HepG2 (cell line): Measurements from ENCODE around the gene NOTCH3. TPM values are rescaled to one million over a fixed set of nuclear protein-coding genes. Genes with fewer than 3 reads are reported as not detected.

Experiments
- HMG20A ChIP-seq: IDR thresholded peaks from 2 replicates; pipeline ENCODE4 v1.6.1; 2016; ENCODE audit warnings: borderline replicate concordance
- HOXA5 ChIP-seq: sonication (generic); formaldehyde crosslinking; IDR thresholded peaks from 2 replicates; pipeline ENCODE4 v1.4.0; 2020; ENCODE audit warnings: missing genetic modification reagents
- ZNF205 ChIP-seq: IDR thresholded peaks from 2 replicates; pipeline ENCODE4 v1.6.1; 2018; ENCODE audit warnings: missing biosample characterization, missing genetic modification reagents
- polyA plus RNA-seq, 8 experiments: library from polyadenylated mRNA; depleted of rRNA in 3 of 8; stranded (reverse) in 7 of 8; unstranded in 1 of 8; fragments of >200 nt; fragmentation: Illumina TruSeq in 4 of 8; extraction: Trizol in 4 of 8; gene quantifications; 2 replicates each; pipeline versions ENCODE4 v1.2.1 to v1.2.3, GENCODE V29; 2011 to 2016; ENCODE audit warnings: low read depth in 4 of 8, missing spikeins in 1 of 8, mixed read lengths in 1 of 8; ENCODE audit not compliant: insufficient read depth in 1 of 8
- total RNA-seq, 5 experiments: library from RNA; depleted of rRNA; stranded (reverse); fragments of >200 nt; fragmentation: Illumina TruSeq; extraction: Trizol; gene quantifications; 2 replicates each; pipeline ENCODE4 v1.2.3, GENCODE V29; 2016; ENCODE audit warnings: low read depth in 1 of 5
- TF ChIP-seq, protein P1 (sequence below): sonication (generic); formaldehyde crosslinking; conservative IDR thresholded peaks from 2 replicates; pipeline ENCODE4 v1.4.0; 2020; ENCODE audit warnings: missing genetic modification reagents
- TF ChIP-seq, protein P2 (sequence below): sonication (generic); formaldehyde crosslinking; IDR thresholded peaks from 2 replicates; pipeline ENCODE4 v1.4.0; 2020; ENCODE audit warnings: mild to moderate bottlenecking, missing genetic modification reagents
- TF ChIP-seq, protein P3 (sequence below): fragments of 450-650 bp; IDR thresholded peaks from 2 replicates; pipeline ENCODE4 v1.6.1; 2017
- TF ChIP-seq, protein P4 (sequence below): sonication (generic); formaldehyde crosslinking; IDR thresholded peaks from 2 replicates; pipeline ENCODE4 v1.4.0; 2020; ENCODE audit warnings: missing genetic modification reagents, borderline replicate concordance
- TF ChIP-seq, protein P5 (sequence below): sonication (generic); IDR thresholded peaks from 2 replicates; pipeline ENCODE4 v1.6.1; 2016; ENCODE audit warnings: low read depth, borderline replicate concordance
- TF ChIP-seq, protein P6 (sequence below): sonication (generic); formaldehyde crosslinking; IDR thresholded peaks from 2 replicates; pipeline ENCODE4 v1.5.0; 2020; ENCODE audit warnings: missing genetic modification reagents
- TF ChIP-seq, protein P7 (sequence below): sonication (generic); formaldehyde crosslinking; IDR thresholded peaks from 2 replicates; pipeline ENCODE4 v1.4.0; 2020; ENCODE audit warnings: missing genetic modification reagents
- TF ChIP-seq, protein P8 (sequence below): sonication (generic); formaldehyde crosslinking; IDR thresholded peaks from 2 replicates; pipeline ENCODE4 v1.8.0; 2022; ENCODE audit warnings: missing genetic modification reagents, mild to moderate bottlenecking, borderline replicate concordance

The NOTCH3 gene
- total and polyA plus RNA-seq, 2 of the 13 experiments (the other 11 are each of a cell fraction or from before 2014, with no cell fraction given): 0.09 to 0.28 TPM

DNA sequence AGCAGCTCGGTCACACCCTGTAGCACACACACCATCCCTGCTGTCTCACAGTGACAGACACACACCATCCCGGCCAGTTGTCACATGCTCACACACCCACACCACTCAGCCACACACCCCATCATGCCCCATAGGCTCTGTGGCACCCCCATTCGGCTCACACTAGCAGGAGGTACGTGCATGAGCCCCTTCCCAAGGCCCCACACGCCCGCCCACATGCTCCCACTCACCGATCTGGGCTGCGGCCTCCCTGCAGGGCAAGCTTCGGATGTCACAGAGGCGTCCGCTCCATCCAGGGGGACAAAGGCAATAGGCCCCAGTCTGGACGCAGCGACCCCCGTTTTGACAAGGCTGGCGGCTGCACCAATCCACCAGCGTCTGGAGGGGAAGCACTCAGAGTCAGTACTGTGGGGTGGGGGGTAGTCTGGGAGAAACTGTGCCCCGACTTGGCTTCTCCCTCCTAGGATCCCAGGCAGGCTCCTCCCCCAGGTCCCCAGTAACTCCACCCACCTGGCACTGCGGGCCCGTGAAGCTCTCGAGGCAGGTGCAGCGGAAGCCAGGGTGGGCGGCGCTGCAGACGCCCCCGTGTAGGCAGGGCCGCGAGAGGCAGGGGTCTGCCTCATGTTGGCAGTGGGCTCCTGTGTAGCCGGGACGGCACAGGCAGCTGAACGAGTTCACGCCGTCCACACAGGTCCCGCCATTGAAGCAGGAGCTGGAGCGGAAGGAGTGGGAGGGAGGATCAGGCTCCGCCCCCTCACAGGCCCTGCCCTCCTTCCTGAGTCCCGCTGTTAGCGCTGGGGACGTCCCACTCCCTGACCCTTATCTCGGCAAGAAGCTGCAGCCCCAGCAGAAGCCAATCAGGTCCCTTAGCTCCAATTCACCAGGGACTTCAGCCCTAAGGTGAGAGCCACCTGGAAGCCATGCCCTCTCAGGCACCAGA lies 20.1 kb downstream of the NOTCH3 start (continued):
- TF ChIP-seq, protein P1, sequence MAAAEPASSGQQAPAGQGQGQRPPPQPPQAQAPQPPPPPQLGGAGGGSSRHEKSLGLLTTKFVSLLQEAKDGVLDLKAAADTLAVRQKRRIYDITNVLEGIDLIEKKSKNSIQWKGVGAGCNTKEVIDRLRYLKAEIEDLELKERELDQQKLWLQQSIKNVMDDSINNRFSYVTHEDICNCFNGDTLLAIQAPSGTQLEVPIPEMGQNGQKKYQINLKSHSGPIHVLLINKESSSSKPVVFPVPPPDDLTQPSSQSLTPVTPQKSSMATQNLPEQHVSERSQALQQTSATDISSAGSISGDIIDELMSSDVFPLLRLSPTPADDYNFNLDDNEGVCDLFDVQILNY: no peak
- TF ChIP-seq, protein P2, sequence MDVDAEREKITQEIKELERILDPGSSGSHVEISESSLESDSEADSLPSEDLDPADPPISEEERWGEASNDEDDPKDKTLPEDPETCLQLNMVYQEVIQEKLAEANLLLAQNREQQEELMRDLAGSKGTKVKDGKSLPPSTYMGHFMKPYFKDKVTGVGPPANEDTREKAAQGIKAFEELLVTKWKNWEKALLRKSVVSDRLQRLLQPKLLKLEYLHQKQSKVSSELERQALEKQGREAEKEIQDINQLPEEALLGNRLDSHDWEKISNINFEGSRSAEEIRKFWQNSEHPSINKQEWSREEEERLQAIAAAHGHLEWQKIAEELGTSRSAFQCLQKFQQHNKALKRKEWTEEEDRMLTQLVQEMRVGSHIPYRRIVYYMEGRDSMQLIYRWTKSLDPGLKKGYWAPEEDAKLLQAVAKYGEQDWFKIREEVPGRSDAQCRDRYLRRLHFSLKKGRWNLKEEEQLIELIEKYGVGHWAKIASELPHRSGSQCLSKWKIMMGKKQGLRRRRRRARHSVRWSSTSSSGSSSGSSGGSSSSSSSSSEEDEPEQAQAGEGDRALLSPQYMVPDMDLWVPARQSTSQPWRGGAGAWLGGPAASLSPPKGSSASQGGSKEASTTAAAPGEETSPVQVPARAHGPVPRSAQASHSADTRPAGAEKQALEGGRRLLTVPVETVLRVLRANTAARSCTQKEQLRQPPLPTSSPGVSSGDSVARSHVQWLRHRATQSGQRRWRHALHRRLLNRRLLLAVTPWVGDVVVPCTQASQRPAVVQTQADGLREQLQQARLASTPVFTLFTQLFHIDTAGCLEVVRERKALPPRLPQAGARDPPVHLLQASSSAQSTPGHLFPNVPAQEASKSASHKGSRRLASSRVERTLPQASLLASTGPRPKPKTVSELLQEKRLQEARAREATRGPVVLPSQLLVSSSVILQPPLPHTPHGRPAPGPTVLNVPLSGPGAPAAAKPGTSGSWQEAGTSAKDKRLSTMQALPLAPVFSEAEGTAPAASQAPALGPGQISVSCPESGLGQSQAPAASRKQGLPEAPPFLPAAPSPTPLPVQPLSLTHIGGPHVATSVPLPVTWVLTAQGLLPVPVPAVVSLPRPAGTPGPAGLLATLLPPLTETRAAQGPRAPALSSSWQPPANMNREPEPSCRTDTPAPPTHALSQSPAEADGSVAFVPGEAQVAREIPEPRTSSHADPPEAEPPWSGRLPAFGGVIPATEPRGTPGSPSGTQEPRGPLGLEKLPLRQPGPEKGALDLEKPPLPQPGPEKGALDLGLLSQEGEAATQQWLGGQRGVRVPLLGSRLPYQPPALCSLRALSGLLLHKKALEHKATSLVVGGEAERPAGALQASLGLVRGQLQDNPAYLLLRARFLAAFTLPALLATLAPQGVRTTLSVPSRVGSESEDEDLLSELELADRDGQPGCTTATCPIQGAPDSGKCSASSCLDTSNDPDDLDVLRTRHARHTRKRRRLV (CRISPR knock-in tag): no peak
- TF ChIP-seq HOXA5 (CRISPR knock-in tag) (no peak), HMG20A (CRISPR knock-in tag) (no peak), ZNF205 (no peak)
- TF ChIP-seq, protein P3, sequence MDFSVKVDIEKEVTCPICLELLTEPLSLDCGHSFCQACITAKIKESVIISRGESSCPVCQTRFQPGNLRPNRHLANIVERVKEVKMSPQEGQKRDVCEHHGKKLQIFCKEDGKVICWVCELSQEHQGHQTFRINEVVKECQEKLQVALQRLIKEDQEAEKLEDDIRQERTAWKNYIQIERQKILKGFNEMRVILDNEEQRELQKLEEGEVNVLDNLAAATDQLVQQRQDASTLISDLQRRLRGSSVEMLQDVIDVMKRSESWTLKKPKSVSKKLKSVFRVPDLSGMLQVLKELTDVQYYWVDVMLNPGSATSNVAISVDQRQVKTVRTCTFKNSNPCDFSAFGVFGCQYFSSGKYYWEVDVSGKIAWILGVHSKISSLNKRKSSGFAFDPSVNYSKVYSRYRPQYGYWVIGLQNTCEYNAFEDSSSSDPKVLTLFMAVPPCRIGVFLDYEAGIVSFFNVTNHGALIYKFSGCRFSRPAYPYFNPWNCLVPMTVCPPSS: no peak
- TF ChIP-seq, protein P4, sequence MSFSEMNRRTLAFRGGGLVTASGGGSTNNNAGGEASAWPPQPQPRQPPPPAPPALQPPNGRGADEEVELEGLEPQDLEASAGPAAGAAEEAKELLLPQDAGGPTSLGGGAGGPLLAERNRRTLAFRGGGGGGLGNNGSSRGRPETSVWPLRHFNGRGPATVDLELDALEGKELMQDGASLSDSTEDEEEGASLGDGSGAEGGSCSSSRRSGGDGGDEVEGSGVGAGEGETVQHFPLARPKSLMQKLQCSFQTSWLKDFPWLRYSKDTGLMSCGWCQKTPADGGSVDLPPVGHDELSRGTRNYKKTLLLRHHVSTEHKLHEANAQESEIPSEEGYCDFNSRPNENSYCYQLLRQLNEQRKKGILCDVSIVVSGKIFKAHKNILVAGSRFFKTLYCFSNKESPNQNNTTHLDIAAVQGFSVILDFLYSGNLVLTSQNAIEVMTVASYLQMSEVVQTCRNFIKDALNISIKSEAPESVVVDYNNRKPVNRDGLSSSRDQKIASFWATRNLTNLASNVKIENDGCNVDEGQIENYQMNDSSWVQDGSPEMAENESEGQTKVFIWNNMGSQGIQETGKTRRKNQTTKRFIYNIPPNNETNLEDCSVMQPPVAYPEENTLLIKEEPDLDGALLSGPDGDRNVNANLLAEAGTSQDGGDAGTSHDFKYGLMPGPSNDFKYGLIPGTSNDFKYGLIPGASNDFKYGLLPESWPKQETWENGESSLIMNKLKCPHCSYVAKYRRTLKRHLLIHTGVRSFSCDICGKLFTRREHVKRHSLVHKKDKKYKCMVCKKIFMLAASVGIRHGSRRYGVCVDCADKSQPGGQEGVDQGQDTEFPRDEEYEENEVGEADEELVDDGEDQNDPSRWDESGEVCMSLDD: no peak
- TF ChIP-seq, protein P5, sequence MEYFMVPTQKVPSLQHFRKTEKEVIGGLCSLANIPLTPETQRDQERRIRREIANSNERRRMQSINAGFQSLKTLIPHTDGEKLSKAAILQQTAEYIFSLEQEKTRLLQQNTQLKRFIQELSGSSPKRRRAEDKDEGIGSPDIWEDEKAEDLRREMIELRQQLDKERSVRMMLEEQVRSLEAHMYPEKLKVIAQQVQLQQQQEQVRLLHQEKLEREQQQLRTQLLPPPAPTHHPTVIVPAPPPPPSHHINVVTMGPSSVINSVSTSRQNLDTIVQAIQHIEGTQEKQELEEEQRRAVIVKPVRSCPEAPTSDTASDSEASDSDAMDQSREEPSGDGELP: no peak
- TF ChIP-seq, protein P6, sequence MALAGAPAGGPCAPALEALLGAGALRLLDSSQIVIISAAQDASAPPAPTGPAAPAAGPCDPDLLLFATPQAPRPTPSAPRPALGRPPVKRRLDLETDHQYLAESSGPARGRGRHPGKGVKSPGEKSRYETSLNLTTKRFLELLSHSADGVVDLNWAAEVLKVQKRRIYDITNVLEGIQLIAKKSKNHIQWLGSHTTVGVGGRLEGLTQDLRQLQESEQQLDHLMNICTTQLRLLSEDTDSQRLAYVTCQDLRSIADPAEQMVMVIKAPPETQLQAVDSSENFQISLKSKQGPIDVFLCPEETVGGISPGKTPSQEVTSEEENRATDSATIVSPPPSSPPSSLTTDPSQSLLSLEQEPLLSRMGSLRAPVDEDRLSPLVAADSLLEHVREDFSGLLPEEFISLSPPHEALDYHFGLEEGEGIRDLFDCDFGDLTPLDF (CRISPR knock-in tag): no peak
- TF ChIP-seq, protein P7, sequence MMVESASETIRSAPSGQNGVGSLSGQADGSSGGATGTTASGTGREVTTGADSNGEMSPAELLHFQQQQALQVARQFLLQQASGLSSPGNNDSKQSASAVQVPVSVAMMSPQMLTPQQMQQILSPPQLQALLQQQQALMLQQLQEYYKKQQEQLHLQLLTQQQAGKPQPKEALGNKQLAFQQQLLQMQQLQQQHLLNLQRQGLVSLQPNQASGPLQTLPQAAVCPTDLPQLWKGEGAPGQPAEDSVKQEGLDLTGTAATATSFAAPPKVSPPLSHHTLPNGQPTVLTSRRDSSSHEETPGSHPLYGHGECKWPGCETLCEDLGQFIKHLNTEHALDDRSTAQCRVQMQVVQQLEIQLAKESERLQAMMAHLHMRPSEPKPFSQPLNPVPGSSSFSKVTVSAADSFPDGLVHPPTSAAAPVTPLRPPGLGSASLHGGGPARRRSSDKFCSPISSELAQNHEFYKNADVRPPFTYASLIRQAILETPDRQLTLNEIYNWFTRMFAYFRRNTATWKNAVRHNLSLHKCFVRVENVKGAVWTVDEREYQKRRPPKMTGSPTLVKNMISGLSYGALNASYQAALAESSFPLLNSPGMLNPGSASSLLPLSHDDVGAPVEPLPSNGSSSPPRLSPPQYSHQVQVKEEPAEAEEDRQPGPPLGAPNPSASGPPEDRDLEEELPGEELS (CRISPR knock-in tag): no peak
- TF ChIP-seq, protein P8, sequence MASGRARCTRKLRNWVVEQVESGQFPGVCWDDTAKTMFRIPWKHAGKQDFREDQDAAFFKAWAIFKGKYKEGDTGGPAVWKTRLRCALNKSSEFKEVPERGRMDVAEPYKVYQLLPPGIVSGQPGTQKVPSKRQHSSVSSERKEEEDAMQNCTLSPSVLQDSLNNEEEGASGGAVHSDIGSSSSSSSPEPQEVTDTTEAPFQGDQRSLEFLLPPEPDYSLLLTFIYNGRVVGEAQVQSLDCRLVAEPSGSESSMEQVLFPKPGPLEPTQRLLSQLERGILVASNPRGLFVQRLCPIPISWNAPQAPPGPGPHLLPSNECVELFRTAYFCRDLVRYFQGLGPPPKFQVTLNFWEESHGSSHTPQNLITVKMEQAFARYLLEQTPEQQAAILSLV: peak; percentile 52; the same call in 1 of the 2 replicates
